ENCODE results near the gene SNAPC2. TPM values are rescaled to one million over a fixed set of nuclear protein-coding genes. Genes with fewer than 3 reads are reported as not detected.

SNAPC2 gene
- total RNA-seq, 2 experiments from 2014 or later: 9.9 to 10.9 TPM

- ChIA-PET CTCF (interaction anchor here (0.7 to 3.1 kb wide), 14 partner anchors 9 to 410 kb away, joined by 3 to 36 read pairs (median 5); partner anchors contain the start of genes ELAVL1, MAP2K7, NDUFA7 and RPS28), POLR2A (interaction anchor here (0.9 to 2.6 kb wide), 19 partner anchors 9 to 1519 kb away, joined by 3 to 47 read pairs (median 5); partner anchors contain the start of genes CERS4, ELAVL1, KHSRP and MAP2K7)
- ATAC-seq (ENCODE audit: poor library complexity): peak; percentile 96
- intact Hi-C loops (cut with DNase I, micrococcal nuclease): loop anchor here (1.0 to 10.0 kb wide), 11 partner anchors 17 to 889 kb away; partner anchors contain the start of genes CTXN1 (in 1 of the 2), ELAVL1 (in 1 of the 2), MAP2K7 (in 1 of the 2) and MBD3L1 (in 1 of the 2)
- Mint-ChIP-seq H3K36me3 (ENCODE audit: low read depth) (peaks cover 31% of the 10 kb centered on the region), H3K9me3 (no peaks in the 10 kb centered on the region), H3K27me3 (no peaks in the 10 kb centered on the region), H3K4me3 (peak within 1 kb of the TSS; percentile 95), H3K4me1 (ENCODE audit: low read depth) (peaks cover 36% of the 10 kb centered on the region), H3K27ac (peak within 1 kb of the TSS; percentile 87)
- Histone ChIP-seq H3K4me3 (ENCODE audit: low read length) (peak within 1 kb of the TSS; percentile 97), H3K36me3 (ENCODE audit: insufficient read depth, low read length) (peaks cover 17% of the 10 kb centered on the region), H3K27ac (ENCODE audit: low read depth in 1 of 2, low read length in 2 of 2) (peak within 1 kb of the TSS; percentile 96 to 97), H3K27me3 (ENCODE audit: control insufficient read depth in 1 of 2, insufficient read depth in 2 of 2, low read length in 2 of 2) (no peaks in the 10 kb centered on the region), H3K9me3 (ENCODE audit: control insufficient read depth in 1 of 2, insufficient read depth in 1 of 2, low read length in 2 of 2) (no peaks in the 10 kb centered on the region), H3K4me1 (ENCODE audit: insufficient read depth, low read length) (peaks cover 30% of the 10 kb centered on the region)
- no peak for TF ChIP-seq CTCF (IDR thresholded peaks at IDR 0.05)
- DNase-seq: peak; percentile 95 to 100 (median 97)
Observed at GRCh38 chr19:7943444-7944176, 23.5 kb downstream of the SNAPC2 start, which contains the start of gene TIMM44. Gene TIMM44 (minus strand): TSS chr19:7943666. CDS start chr19:7943651, 15 bp downstream.

- Mint-ChIP-seq H3K27ac (peak overlapping the region; percentile 87), H3K4me1 (ENCODE audit: low read depth) (peaks cover 32% of the 10 kb centered on the region)
- CTCF ChIA-PET: interaction anchor here (0.6 to 3.1 kb wide), 17 partner anchors 8 to 410 kb away, joined by 3 to 36 read pairs (median 4); partner anchors contain the start of genes ELAVL1, NDUFA7, RPS28 and SNAPC2
Observed at GRCh38 chr19:7944177-7944761, 24.1 kb downstream of the SNAPC2 start.

More at GRCh38 chr19:7944177-7944761, 24.1 kb downstream of the SNAPC2 start:
- Histone ChIP-seq H3K4me1 (ENCODE audit: insufficient read depth, low read length) (peaks cover 30% of the 10 kb centered on the region), H3K36me3 (ENCODE audit: insufficient read depth, low read length) (peaks cover 14% of the 10 kb centered on the region), H3K4me3 (ENCODE audit: low read length) (peak overlapping the region; percentile 97), H3K27ac (ENCODE audit: low read depth in 1 of 2, low read length in 2 of 2) (peak overlapping the region; percentile 96 to 97), H3K27me3 (ENCODE audit: control insufficient read depth in 1 of 2, insufficient read depth in 2 of 2, low read length in 2 of 2) (no peaks in the 10 kb centered on the region), H3K9me3 (ENCODE audit: control insufficient read depth in 1 of 2, insufficient read depth in 1 of 2, low read length in 2 of 2) (no peaks in the 10 kb centered on the region)
- Mint-ChIP-seq H3K4me3 (peak overlapping the region; percentile 95), H3K27me3 (no peaks in the 10 kb centered on the region), H3K36me3 (ENCODE audit: low read depth) (peaks cover 25% of the 10 kb centered on the region), H3K9me3 (no peaks in the 10 kb centered on the region)
- peak; percentile 45 for ATAC-seq (ENCODE audit: poor library complexity)
- intact Hi-C loops (cut with DNase I, micrococcal nuclease): loop anchor here (1.0 to 10.0 kb wide), 10 partner anchors 17 to 888 kb away; partner anchors contain the start of genes CTXN1 (in 1 of the 2), ELAVL1 (in 1 of the 2), MAP2K7 (in 1 of the 2) and MBD3L1 (in 1 of the 2)
- TF ChIP-seq CTCF (IDR thresholded peaks at IDR 0.05): peak; percentile 94
- POLR2A ChIA-PET: interaction anchor here (0.9 to 2.6 kb wide), 18 partner anchors 8 to 1520 kb away, joined by 3 to 47 read pairs (median 6); partner anchors contain the start of genes CERS4, ELAVL1, KHSRP and MAP2K7
- DNase-seq: peak; percentile 75 to 92 (median 84)
